ENCODE measurements around the gene JDP2.
A peak's percentile ranks its signal among the peaks of the same experiment; 100 is the strongest.

Gene JDP2

GRCh38 chr14:75446447-75446846 is 18.6 kb downstream of the JDP2 start:
- H3K4me3 ChIP-seq, result no peak overlapping the region
- H3K36me3 ChIP-seq, result peaks cover 0 to 14% (median 13%) of the 10 kb centered on the region in 3 donors
- no peak for DNase-seq
- H3K27me3 ChIP-seq, result no peaks in the 10 kb centered on the region
- H3K4me1 ChIP-seq, result peaks cover 0 to 40% (median 26%) of the 10 kb centered on the region in 4 donors
- no peak overlapping the region for H3K27ac ChIP-seq
- H3K9me3 ChIP-seq, result no peaks in the 10 kb centered on the region
- intact Hi-C loops (cut with DNase I; ENCODE audit: low total_unique reads), result no loop called here
- TF ChIP-seq CTCF (IDR thresholded peaks at IDR 0.05), result no peak

- H3K27ac ChIP-seq, result no peak overlapping the region
- no peaks in the 10 kb centered on the region for H3K9me3 ChIP-seq
- H3K36me3 ChIP-seq, result peaks cover 0 to 14% (median 8%) of the 10 kb centered on the region in 3 donors
- H3K27me3 ChIP-seq, result no peaks in the 10 kb centered on the region
- no peak for DNase-seq
- H3K4me1 ChIP-seq, result peaks cover 7 to 52% (median 37%) of the 10 kb centered on the region in 4 donors
- no peak overlapping the region for H3K4me3 ChIP-seq
- no peak for TF ChIP-seq CTCF (IDR thresholded peaks at IDR 0.05)
- intact Hi-C loops (cut with DNase I; ENCODE audit: low total_unique reads), result no loop called here
These were observed 20.4 kb downstream of the JDP2 start for GRCh38 chr14:75448209-75448608.

GRCh38 chr14:75449036-75449435 is 21.2 kb downstream of the JDP2 start:
- intact Hi-C loops (cut with DNase I; ENCODE audit: low total_unique reads), result no loop called here
- no peak for DNase-seq
- H3K4me1 ChIP-seq, result peaks cover 8 to 61% (median 45%) of the 10 kb centered on the region in 4 donors
- peaks cover 0 to 14% (median 7%) of the 10 kb centered on the region in 3 donors for H3K36me3 ChIP-seq
- no peak overlapping the region for H3K4me3 ChIP-seq
- no peaks in the 10 kb centered on the region for H3K27me3 ChIP-seq
- no peaks in the 10 kb centered on the region for H3K9me3 ChIP-seq
- no peak overlapping the region for H3K27ac ChIP-seq
- no peak for TF ChIP-seq CTCF (IDR thresholded peaks at IDR 0.05)

- H3K9me3 ChIP-seq, result no peaks in the 10 kb centered on the region
- intact Hi-C loops (cut with DNase I; ENCODE audit: low total_unique reads), result no loop called here
- no peak for DNase-seq
- peaks cover 0 to 7% (median 6%) of the 10 kb centered on the region in 3 donors for H3K36me3 ChIP-seq
- H3K27ac ChIP-seq, result peak overlapping the region in 1 of 2 donors; percentile 27
- H3K4me3 ChIP-seq, result no peak overlapping the region
- H3K27me3 ChIP-seq, result no peaks in the 10 kb centered on the region
- H3K4me1 ChIP-seq, result peaks cover 8 to 67% (median 52%) of the 10 kb centered on the region in 4 donors
- TF ChIP-seq CTCF (IDR thresholded peaks at IDR 0.05), result no peak
These were observed 21.9 kb downstream of the JDP2 start for GRCh38 chr14:75449696-75450095.

GRCh38 chr14:75450381-75451276 is 22.8 kb downstream of the JDP2 start:
- DNase-seq, result no peak
- H3K4me3 ChIP-seq, result no peak overlapping the region
- intact Hi-C loops (cut with DNase I; ENCODE audit: low total_unique reads), result no loop called here

More at GRCh38 chr14:75450381-75451276, 22.8 kb downstream of the JDP2 start:
- Histone ChIP-seq H3K27me3 (no peaks in the 10 kb centered on the region), H3K27ac (peak overlapping the region in 1 of 2 donors; percentile 27), H3K9me3 (no peaks in the 10 kb centered on the region), H3K4me1 (peaks cover 8 to 77% (median 61%) of the 10 kb centered on the region in 4 donors), H3K36me3 (no peaks in the 10 kb centered on the region)
- no peak for TF ChIP-seq CTCF (IDR thresholded peaks at IDR 0.05)

Measured in tibial artery (tissue), 4 donors.